Pancreas (tissue), 10 donors: Measurements from ENCODE around the gene IRX2. TPM values are rescaled to one million over a fixed set of nuclear protein-coding genes. Genes with fewer than 3 reads are reported as not detected.

ENCODE experiments used
- ATAC-seq, 4 donors: fragments of 200-7000 bp; cut with Tn5 transposase; one replicate each; pipeline versions ENCODE4 v1.8.0 to v1.9.1; 2020; ENCODE audit warnings: mild to moderate bottlenecking in 4 of 4, moderate library complexity in 4 of 4
- DNase-seq, 6 donors: peaks; one replicate each; pipeline ENCODE4 v3.0.0-alpha.2; 2020
- FAIRE-seq: peaks from 2 replicates; lab custom pipeline; 2012; peaks lifted over from hg19 to GRCh38; lab: Jason Lieb, UNC
- H3K27ac ChIP-seq, 4 donors: fragments of 200-600 bp; sonication (generic); 1 replicate in 3 of 4; 2 replicates in 1 of 4; pipeline versions ENCODE4 v1.5.0 to v1.8.0; 2020
- H3K27me3 ChIP-seq, 4 donors: fragments of 200-600 bp; one replicate each; pipeline ENCODE4 v1.8.0; 2021
- H3K36me3 ChIP-seq, 3 donors: fragments of 200-600 bp; sonication (generic) in 1 of 3; one replicate each; pipeline versions ENCODE4 v1.5.0 to v1.8.0; 2020 to 2021
- H3K4me1 ChIP-seq, 3 donors: fragments of 200-600 bp; one replicate each; pipeline ENCODE4 v1.8.0; 2021
- H3K4me3 ChIP-seq, 4 donors: fragments of 200-600 bp; sonication (generic) in 2 of 4; one replicate each; pipeline versions ENCODE4 v1.5.0 to v1.8.0; 2020 to 2021
- H3K9me3 ChIP-seq, 4 donors: fragments of 200-600 bp; one replicate each; pipeline ENCODE4 v1.8.0; 2021
- WGBS, 2 donors: extraction: QIAGEN DNeasy Blood & Tissue Kit; methylation state at CpG; one replicate each; pipeline ENCODE4 v1.1.7; 2013; 5-methylcytosine and 5-hydroxymethylcytosine counted together
- intact Hi-C, 3 donors: fragments of 100-400 bp; cut with DNase I; formaldehyde crosslinking; loops; one replicate each; pipeline versions ENCODE4 v1.11.1 to v1.14.2; 2022
- polyA plus RNA-seq, 2 donors: library from polyadenylated mRNA; stranded (reverse); fragments of 200-250 nt; gene quantifications; one replicate each; pipeline ENCODE4 v1.2.3, GENCODE V29; 2013
- total RNA-seq, 6 donors: library from RNA; stranded (reverse); fragmentation: NEBNext Ultra II Directional in 4 of 6; extraction: Animal tissue kit (Norgen Biotek cat#: 25700) in 4 of 6; gene quantifications; one replicate each; pipeline versions ENCODE4 v1.2.1 to v1.2.4, GENCODE V29; 2021 to 2023
- TF ChIP-seq, protein P1 (sequence below), 4 donors: fragments of 200-600 bp; sonication (generic) in 3 of 4; IDR thresholded peaks; one replicate each; pipeline versions ENCODE4 v1.5.0 to v1.8.0; 2021; ENCODE audit warnings: antibody characterized with exemption in 4 of 4
- donor health status: healthy with polysubstance abuse.
- donor health status: DM: no; HTN: no; CAD: no; lungs with moderate emphysema.
- donor health status: DM: no; HTN: no; CAD: no.
- donor health status: control.
- donor health status: control.
- donor health status: Bipolar disorder and iron deficiency.
- donor health status: DM: yes; HTN: yes; CAD: no.
- donor health status: DM: no; HTN: no; CAD: no.
- donor health status: DM: no; HTN: no; CAD: no.
- donor health status: DM: yes; HTN: yes; CAD: no.

Gene IRX2
- total and polyA plus RNA-seq, 8 donors, result 0.56 to 22.8 (median 1.4) TPM

DNA sequence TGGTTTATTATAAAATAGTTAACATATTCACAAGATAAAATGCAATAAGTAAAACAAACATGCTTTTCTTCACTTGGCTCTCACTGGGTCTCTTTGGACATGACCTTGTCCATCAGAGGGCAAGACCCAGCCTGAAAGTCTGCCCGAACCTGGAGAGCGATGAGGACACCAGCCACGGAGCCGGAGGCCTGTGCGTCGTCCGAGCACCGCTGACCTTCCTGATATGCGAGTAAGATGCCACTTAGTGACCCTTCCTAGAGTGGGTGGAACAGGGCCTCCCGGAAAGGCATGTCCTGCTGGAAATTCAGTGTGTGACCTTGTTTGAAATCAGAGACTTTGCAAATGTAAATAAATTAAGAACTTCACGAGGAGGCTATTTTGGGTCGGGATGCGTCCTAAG lies 52.9 kb downstream of the IRX2 start:
- FAIRE-seq (no peak), ATAC-seq (no peak), DNase-seq (no peak)
- Histone ChIP-seq H3K9me3 (no peaks in the 10 kb centered on the region), H3K36me3 (no peaks in the 10 kb centered on the region), H3K4me3 (no peak overlapping the region), H3K4me1 (no peaks in the 10 kb centered on the region), H3K27ac (no peak overlapping the region), H3K27me3 (no peaks in the 10 kb centered on the region)
- 50 to 63% methylated on average over 13 of the region's 13 CpGs for WGBS, 2 donors
- TF ChIP-seq, protein P1, sequence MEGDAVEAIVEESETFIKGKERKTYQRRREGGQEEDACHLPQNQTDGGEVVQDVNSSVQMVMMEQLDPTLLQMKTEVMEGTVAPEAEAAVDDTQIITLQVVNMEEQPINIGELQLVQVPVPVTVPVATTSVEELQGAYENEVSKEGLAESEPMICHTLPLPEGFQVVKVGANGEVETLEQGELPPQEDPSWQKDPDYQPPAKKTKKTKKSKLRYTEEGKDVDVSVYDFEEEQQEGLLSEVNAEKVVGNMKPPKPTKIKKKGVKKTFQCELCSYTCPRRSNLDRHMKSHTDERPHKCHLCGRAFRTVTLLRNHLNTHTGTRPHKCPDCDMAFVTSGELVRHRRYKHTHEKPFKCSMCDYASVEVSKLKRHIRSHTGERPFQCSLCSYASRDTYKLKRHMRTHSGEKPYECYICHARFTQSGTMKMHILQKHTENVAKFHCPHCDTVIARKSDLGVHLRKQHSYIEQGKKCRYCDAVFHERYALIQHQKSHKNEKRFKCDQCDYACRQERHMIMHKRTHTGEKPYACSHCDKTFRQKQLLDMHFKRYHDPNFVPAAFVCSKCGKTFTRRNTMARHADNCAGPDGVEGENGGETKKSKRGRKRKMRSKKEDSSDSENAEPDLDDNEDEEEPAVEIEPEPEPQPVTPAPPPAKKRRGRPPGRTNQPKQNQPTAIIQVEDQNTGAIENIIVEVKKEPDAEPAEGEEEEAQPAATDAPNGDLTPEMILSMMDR (IDR thresholded peaks at IDR 0.05), result no peak
- intact Hi-C loops, result no loop called here

DNA sequence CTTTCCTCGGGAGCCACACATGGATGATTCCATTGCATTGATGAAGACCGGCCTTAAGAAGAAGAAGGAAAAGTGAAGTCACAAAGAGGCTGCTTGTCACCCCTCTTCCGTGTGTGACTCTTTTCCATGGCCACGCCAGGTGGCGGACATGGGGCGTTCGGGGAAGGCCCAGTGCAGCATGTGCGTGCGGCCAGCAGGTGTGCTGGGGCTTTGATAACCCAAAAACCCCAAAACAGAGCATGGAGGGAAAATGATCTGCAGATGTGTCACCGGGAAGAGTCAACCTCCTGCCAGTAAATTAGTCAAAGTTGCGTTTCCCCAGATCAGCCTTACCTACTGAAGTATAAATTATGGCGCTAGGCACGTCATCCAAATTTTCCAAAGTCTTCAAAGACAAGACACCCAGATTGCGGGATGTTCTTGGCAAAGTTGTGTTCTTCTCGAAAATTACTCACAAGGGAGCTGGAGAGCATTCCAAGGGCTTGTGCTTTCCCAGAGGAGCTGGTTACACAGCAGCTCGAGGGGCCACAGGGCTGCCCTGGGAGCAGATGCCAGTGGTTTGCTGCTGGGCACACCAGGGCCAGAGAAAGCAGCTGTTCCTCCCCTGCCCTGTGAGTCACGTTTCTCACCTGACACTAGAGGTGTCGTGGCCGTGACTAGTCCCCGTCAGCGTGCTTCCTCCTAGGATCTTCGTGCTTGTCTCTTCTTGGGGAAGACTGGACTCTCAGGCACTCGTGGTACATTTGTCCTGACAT lies 53.9 kb downstream of the IRX2 start:
- TF ChIP-seq, protein P1 (IDR thresholded peaks at IDR 0.05), result no peak
- Histone ChIP-seq H3K27ac (no peak overlapping the region), H3K27me3 (no peaks in the 10 kb centered on the region), H3K4me3 (no peak overlapping the region), H3K9me3 (no peaks in the 10 kb centered on the region), H3K4me1 (no peaks in the 10 kb centered on the region), H3K36me3 (no peaks in the 10 kb centered on the region)
- DNase-seq (no peak), FAIRE-seq (no peak), ATAC-seq (no peak)
- 66 to 76% methylated on average over 23 of the region's 23 CpGs for WGBS, 2 donors
- intact Hi-C loops, result no loop called here

DNA sequence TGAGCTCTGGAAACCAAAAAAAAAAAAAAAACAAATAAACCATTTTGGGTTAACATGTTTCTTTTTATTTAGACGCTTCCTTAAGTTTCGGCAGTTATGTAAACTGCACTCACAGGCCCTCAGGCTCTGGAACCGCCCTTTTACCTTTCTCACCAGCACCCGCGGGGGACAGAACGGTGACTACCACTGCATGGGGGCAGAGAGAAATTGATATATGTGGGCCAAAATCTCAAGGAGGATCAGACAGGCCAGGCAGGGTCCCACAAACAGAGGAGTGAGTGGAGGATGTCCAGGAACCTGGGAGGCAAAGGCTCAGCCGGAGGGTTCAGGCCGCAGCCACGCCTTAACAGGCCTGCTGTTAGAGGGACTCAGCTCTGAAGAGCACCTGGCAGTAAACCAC lies 54.4 kb downstream of the IRX2 start:
- H3K27me3 ChIP-seq, result no peaks in the 10 kb centered on the region
- TF ChIP-seq, protein P1 (IDR thresholded peaks at IDR 0.05), result no peak
- no peak for FAIRE-seq
- 81 to 90% methylated on average over 9 of the region's 9 CpGs for WGBS, 2 donors
- no peaks in the 10 kb centered on the region for H3K9me3 ChIP-seq
- no peak overlapping the region for H3K4me3 ChIP-seq
- intact Hi-C loops, result no loop called here
- ATAC-seq, result no peak
- H3K27ac ChIP-seq, result no peak overlapping the region
- H3K4me1 ChIP-seq, result no peaks in the 10 kb centered on the region
- no peaks in the 10 kb centered on the region for H3K36me3 ChIP-seq
- DNase-seq, result no peak
